GM21619 (cell line): Measurements from ENCODE around the gene ADARB2.

Experiments used
- ATAC-seq: cut with Tn5 transposase; IDR thresholded peaks from one replicate; pipeline ENCODE4 v1.9.1; 2021; ENCODE audit not compliant: unreplicated experiment

The ADARB2 gene

GRCh38 chr10:1598393-1599153 lies 138.8 kb downstream of the ADARB2 start:
- no peak for ATAC-seq

- peak; percentile 69 for ATAC-seq
Measured at GRCh38 chr10:1597370-1598146, 139.8 kb downstream of the ADARB2 start.

- ATAC-seq, result no peak
Measured at GRCh38 chr10:1596482-1597099, 140.7 kb downstream of the ADARB2 start.

GRCh38 chr10:1595726-1596125 lies 141.6 kb downstream of the ADARB2 start:
- no peak for ATAC-seq

GRCh38 chr10:1595242-1595600 lies 142.1 kb downstream of the ADARB2 start:
- ATAC-seq, result no peak

- no peak for ATAC-seq
Measured at GRCh38 chr10:1594372-1595241, 142.7 kb downstream of the ADARB2 start.

GRCh38 chr10:1591742-1592141 lies 145.6 kb downstream of the ADARB2 start:
- ATAC-seq, result no peak

GRCh38 chr10:1591045-1591444 lies 146.3 kb downstream of the ADARB2 start:
- ATAC-seq, result no peak

GRCh38 chr10:1589257-1589656 lies 148.1 kb downstream of the ADARB2 start:
- no peak for ATAC-seq

GRCh38 chr10:1582739-1583138 lies 154.6 kb downstream of the ADARB2 start:
- ATAC-seq, result no peak

GRCh38 chr10:1581189-1581588 lies 156.1 kb downstream of the ADARB2 start:
- ATAC-seq, result no peak

GRCh38 chr10:1579671-1580070 lies 157.7 kb downstream of the ADARB2 start:
- ATAC-seq, result no peak

- no peak for ATAC-seq
Measured at GRCh38 chr10:1579141-1579491, 158.2 kb downstream of the ADARB2 start.

- no peak for ATAC-seq
Measured at GRCh38 chr10:1578392-1579140, 158.8 kb downstream of the ADARB2 start.

- no peak for ATAC-seq
Measured at GRCh38 chr10:1577945-1578344, 159.4 kb downstream of the ADARB2 start.

GRCh38 chr10:1577373-1577770 lies 160.0 kb downstream of the ADARB2 start:
- ATAC-seq, result no peak

GRCh38 chr10:1576467-1577372 lies 160.6 kb downstream of the ADARB2 start:
- no peak for ATAC-seq

- ATAC-seq, result no peak
Measured at GRCh38 chr10:1575481-1576244, 161.7 kb downstream of the ADARB2 start.

GRCh38 chr10:1574719-1575118 lies 162.6 kb downstream of the ADARB2 start:
- ATAC-seq, result no peak
